ENCODE results near the gene TSPEAR.
"Not testable (repeated sequence)": the region's sequence is repeated elsewhere in the genome, so short reads cannot be mapped to it uniquely, and the experiment has no call there.

The TSPEAR gene

GRCh38 chr21:44612669-44613229 lies 98.6 kb downstream of the TSPEAR start:
- DNase-seq (ENCODE audit: low read depth in 2 of 3, low spot score in 2 of 3), result no peak

GRCh38 chr21:44612029-44612486 lies 99.3 kb downstream of the TSPEAR start, which contains the start of gene KRTAP10-8:
TSS of gene KRTAP10-8 (plus strand) at chr21:44612079. CDS start at chr21:44612101, 22 bp downstream.
- no peak for DNase-seq (ENCODE audit: low read depth in 2 of 3, low spot score in 2 of 3)

GRCh38 chr21:44611551-44611950 lies 99.8 kb downstream of the TSPEAR start:
- DNase-seq (ENCODE audit: low read depth in 2 of 3, low spot score in 2 of 3), result no peak

- not testable (repeated sequence) for DNase-seq (ENCODE audit: low read depth in 2 of 3, low spot score in 2 of 3)
Observed at GRCh38 chr21:44610157-44610843, 101.1 kb downstream of the TSPEAR start.

- DNase-seq (ENCODE audit: low read depth in 2 of 3, low spot score in 2 of 3), result no peak
Observed at GRCh38 chr21:44609193-44609592, 102.2 kb downstream of the TSPEAR start.

GRCh38 chr21:44606495-44606894 lies 104.9 kb downstream of the TSPEAR start:
- DNase-seq (ENCODE audit: low read depth in 2 of 3, low spot score in 2 of 3), result no peak

GRCh38 chr21:44603911-44604310 lies 107.5 kb downstream of the TSPEAR start:
- no peak for DNase-seq (ENCODE audit: low read depth in 2 of 3, low spot score in 2 of 3)

- DNase-seq (ENCODE audit: low read depth in 2 of 3, low spot score in 2 of 3), result no peak
Observed at GRCh38 chr21:44603109-44603875, 108.1 kb downstream of the TSPEAR start.

- DNase-seq (ENCODE audit: low read depth in 2 of 3, low spot score in 2 of 3), result no peak
Observed at GRCh38 chr21:44602463-44602850, 108.9 kb downstream of the TSPEAR start.

GRCh38 chr21:44601596-44602462 lies 109.5 kb downstream of the TSPEAR start:
- DNase-seq (ENCODE audit: low read depth in 2 of 3, low spot score in 2 of 3), result no peak

- DNase-seq (ENCODE audit: low read depth in 2 of 3, low spot score in 2 of 3), result not testable (repeated sequence)
Observed at GRCh38 chr21:44601091-44601490, 110.3 kb downstream of the TSPEAR start.

- not testable (repeated sequence) for DNase-seq (ENCODE audit: low read depth in 2 of 3, low spot score in 2 of 3)
Observed at GRCh38 chr21:44600118-44600978, 111.0 kb downstream of the TSPEAR start, which contains the start of gene KRTAP10-7. TSS of gene KRTAP10-7 (plus strand) at chr21:44600597. CDS start at chr21:44600622, 25 bp downstream.

GRCh38 chr21:44599264-44600029 lies 111.9 kb downstream of the TSPEAR start:
- DNase-seq (ENCODE audit: low read depth in 2 of 3, low spot score in 2 of 3), result no peak

GRCh38 chr21:44598061-44598460 lies 113.3 kb downstream of the TSPEAR start:
- no peak for DNase-seq (ENCODE audit: low read depth in 2 of 3, low spot score in 2 of 3)

GRCh38 chr21:44596068-44596725 lies 115.2 kb downstream of the TSPEAR start:
- no peak for DNase-seq (ENCODE audit: low read depth in 2 of 3, low spot score in 2 of 3)

- DNase-seq (ENCODE audit: low read depth in 2 of 3, low spot score in 2 of 3), result no peak
Observed at GRCh38 chr21:44595524-44595923, 115.8 kb downstream of the TSPEAR start.

GRCh38 chr21:44594406-44594916 lies 116.9 kb downstream of the TSPEAR start:
- no peak for DNase-seq (ENCODE audit: low read depth in 2 of 3, low spot score in 2 of 3)

- no peak for DNase-seq (ENCODE audit: low read depth in 2 of 3, low spot score in 2 of 3)
Observed at GRCh38 chr21:44593598-44594405, 117.6 kb downstream of the TSPEAR start.

Data from activated CD8-positive, alpha-beta memory T cell treated with anti-CD3 and anti-CD28 coated beads for 48 hours (primary cell).